ENCODE data around the gene ABLIM1.

GRCh38 chr10:114479307-114479706 is 178.8 kb downstream of the ABLIM1 start:
- TF ChIP-seq SP1 (IDR thresholded peaks at IDR 0.05) (no peak), ELF4 (IDR thresholded peaks at IDR 0.05) (no peak), FOXA1 (IDR thresholded peaks at IDR 0.05) (no peak), TARDBP (IDR thresholded peaks at IDR 0.05) (no peak), FOXM1 (IDR thresholded peaks at IDR 0.05; ENCODE audit: borderline replicate concordance) (no peak), NFRKB (IDR thresholded peaks at IDR 0.05) (no peak), SUZ12 (IDR thresholded peaks at IDR 0.05) (no peak), FOXK2 (IDR thresholded peaks at IDR 0.05) (no peak), BHLHE40 (IDR thresholded peaks at IDR 0.05; ENCODE audit: borderline replicate concordance) (no peak)

All from HEK293T (cell line).